Activated T-cell treated with anti-CD3 and anti-CD28 coated beads for 4 hours (primary cell): ENCODE measurements around the gene SPTB.

Experiments used
- DNase-seq: peaks from one replicate; pipeline ENCODE4 v3.0.0-alpha.2; 2020

Gene SPTB

DNA sequence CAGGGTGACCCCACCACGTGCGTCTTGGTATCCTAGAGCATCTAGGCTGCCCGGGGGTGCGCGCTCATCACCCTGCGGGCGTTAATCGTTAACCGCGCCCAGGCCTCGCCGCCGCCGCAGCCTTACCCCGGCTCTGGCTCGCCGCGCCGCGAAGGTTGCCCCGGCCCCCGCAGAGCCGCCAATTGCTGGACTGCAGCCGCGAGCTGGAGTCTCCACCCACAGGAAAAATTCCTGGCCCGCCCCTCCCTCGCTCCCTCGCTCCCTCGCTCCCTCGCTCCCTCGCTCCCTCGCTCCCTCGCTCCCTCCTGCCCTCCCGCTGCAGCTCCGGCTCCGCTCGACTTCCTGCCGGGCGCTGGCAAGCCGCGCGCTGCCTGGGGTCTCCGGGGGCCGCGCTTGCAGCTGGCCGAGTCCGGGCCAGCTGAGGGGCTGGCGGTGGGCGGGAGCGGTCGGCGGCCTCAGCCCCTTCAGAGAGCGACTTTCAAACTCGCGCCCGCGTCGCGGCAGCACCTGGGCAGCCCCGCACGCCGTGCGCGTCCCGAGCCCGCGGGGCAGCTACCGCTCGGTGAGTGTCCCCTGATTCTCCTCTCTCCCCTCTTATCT lies 175.5 kb downstream of the SPTB start, which contains the start of gene PLEKHG3:
TSS of gene PLEKHG3 (plus strand) at position 282 of the 600 bp plus-strand sequence. CDS start 23,208 bp downstream, outside the sequence.
- no peak for DNase-seq

DNA sequence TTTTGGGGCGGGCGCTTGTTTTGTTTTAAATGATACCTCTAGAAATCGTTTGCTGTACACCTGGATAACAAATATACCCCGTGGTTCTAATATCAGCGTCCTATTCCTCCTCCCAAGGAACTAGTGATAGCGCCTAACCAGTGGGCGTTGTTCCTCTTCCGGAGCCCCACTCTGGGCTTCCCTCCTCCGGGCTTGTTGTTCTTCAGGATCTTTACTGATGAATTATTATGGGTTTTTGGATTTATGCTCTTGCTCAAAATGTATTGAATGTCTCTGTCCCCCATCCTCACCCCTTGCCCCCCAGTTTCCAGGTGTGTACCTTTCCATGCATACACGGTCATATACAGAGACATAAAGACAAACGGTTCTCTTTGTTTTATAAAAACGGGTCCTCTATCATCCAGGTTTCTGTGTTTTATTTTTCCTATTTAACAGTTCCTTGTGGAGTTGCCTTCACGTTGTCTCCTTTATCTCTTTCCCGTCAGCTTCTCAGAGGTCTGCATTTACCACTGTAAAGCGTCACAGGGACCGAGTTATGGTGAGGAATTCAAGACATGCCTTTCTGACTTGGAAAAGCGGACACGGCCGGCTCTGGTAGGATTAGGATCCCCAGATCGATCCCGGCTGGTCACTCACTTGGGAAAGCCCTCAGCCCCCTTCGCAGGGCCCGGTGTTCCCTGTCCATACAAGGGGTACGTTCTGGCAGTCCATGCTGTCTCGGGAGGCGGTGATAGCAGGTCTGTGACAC lies 176.1 kb downstream of the SPTB start:
- no peak for DNase-seq

DNA sequence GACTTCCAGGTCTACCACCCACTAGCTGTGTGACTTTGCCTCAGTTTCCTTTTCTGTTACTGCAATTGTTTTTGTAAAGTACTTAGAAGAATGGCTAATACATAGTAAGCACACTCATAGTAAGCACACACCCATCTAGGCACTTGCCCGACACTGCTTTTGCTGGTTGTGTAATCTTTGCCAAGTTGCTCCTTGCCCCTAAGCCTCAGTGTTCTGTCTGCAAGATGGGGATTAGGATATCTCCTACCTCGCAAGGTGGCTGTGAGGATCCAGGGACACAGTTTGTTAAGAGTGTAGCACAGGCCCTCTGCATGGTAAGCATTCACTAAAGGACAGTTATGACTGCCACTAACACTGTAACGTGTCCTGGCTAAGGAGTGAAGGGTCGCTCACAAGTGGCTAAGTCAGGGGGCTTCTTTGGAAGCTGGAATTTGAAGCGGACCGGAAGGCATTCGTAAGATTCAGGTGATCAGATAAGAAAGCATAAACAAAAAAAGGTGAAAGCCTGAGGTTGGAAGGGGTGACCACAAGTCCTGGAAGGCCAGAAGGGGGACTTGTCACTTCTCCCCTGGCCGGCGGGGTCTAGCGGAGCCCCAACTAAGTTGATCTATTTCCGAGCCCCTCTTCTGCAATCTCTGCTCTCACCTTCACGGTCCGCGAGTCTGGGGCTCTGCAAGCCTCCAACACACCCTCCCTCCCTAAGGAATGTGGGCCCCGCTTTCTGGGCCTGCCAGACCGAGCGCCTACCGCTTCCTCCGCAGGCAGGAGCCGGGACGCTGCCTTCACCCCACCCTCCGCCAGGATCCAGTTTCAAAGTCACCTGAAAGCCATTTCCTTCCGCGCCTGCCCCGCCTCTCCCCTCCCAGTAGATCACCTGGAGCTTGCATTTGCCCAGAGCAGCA lies 177.0 kb downstream of the SPTB start:
- DNase-seq, result no peak

DNA sequence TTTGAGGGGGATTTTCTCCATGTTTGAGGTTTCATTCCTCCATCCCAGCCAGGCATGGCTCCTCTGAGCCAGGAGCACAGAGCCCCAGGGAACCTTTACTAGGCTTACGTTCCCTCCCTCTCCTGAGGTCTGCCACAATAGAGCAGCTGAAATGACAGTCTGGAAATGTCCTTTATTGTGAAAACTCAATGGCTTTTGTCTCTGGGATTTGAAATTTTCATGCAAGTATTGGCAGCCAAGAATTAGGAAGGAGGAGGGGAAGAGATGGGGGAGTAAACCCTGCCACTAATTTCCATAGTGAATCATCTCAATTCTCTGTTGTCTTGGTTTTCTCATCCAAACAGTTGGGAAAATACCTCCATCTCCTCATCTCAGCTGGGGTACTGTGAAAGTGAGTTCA lies 178.0 kb downstream of the SPTB start:
- DNase-seq, result no peak

DNA sequence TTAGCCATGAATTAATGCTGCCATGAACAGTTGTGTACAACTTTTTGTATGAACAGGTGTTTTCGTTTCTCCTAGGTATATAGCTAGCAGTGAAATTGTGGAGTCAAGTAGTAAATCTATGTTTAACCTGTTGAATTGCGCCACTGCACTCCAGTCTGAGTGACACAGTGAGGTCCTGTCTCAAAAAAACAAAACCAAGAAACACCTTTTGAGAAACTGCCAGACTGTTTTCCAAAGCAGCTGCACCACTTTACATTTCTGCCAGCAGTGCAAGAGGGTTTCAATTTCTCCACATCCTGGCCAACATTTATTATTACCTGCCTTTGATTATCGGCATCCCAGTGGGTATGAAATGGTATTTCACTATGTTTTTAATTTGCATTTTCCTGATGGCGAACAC lies 178.8 kb downstream of the SPTB start:
- DNase-seq, result no peak

DNA sequence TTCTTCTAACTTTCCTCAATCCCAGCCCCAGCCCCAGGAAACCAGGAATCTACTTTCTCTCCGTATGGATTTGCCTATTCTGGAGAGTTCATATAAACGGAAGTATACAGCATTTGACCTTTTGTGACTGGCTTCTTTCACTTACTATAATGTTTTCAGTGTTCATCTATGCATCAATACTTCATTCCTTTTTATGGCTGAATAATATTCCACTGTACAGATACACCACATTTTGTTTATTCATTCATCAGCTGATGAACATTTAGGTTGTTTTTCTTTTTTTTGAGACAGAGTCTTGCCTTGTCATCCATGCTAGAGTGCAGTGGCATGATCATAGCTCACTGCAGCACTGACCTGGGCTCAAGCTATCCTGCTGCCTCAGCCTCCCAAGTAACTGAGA lies 179.4 kb downstream of the SPTB start:
- no peak for DNase-seq

DNA sequence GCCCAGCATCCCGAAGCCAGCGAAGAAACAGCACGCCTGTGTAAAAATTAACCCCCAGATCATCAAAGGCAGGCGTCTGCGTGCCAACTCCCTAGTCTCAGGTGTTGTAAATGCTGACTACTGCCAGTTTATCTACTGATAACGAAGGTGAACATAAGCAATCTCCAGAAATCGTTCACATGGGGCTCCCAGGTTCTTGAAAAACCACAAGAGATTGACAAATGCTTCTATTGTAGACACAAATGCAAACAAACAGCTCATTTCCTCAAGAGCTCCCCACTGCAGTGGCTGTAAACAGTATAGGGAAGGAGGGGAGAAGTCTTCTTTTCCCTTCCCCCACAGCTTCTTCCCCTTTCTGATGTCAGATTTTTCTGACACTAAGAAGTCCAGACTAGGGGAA lies 180.8 kb downstream of the SPTB start:
- no peak for DNase-seq

DNA sequence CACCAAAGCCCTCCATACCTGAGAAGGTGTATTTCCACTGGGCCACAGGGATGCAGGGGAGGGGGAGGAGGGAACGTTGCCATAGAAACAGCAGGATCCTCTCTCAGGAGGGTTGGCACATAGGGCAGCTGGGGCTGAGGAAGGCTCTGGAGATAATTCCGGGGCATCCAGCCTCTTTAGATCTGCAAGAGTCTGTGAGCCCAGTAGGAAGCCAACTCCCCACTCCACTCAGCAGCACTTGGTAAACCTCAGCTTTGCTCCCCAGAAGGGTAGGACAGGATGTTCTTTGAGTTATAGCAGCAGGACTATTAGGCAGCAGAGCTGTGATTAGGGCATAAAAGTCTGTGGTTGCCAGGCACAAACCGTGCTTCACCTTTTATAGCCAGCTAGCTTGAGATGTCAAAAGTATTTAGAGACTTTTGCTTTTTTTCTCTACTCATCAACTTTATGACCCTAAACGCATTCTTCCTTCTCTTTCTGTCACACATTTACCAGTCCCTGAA lies 183.3 kb downstream of the SPTB start:
- no peak for DNase-seq
